Measurements from ENCODE around the gene BBLN.

GRCh38 chr9:128206484-128206883 lies 46.4 kb downstream of the BBLN start:
- no peak for TF ChIP-seq CTCF (IDR thresholded peaks at IDR 0.05 in 4 of 5, conservative IDR thresholded peaks at IDR 0.05 in 1 of 5)
- TF ChIP-seq POLR2A (IDR thresholded peaks at IDR 0.05) = no peak
